ENCODE measurements around the gene N4BP3.
"Not testable (repeated sequence)": the region's sequence is repeated elsewhere in the genome, so short reads cannot be mapped to it uniquely, and the experiment has no call there.

N4BP3 gene

GRCh38 chr5:178117923-178118701 is 4.8 kb downstream of the N4BP3 start:
- Histone ChIP-seq H3K4me3 (ENCODE audit: low read length) (no peak overlapping the region), H3K27me3 (ENCODE audit: control insufficient read depth, insufficient read depth, low read length) (peaks cover 2% of the 10 kb centered on the region), H3K27ac (ENCODE audit: low read depth, low read length) (no peak overlapping the region), H3K36me3 (ENCODE audit: control insufficient read depth, insufficient read depth, low read length) (no peaks in the 10 kb centered on the region), H3K9ac (ENCODE audit: low read length) (no peak overlapping the region), H3K4me1 (ENCODE audit: control insufficient read depth, insufficient read depth, low read length) (peaks cover 14% of the 10 kb centered on the region)

- no peak overlapping the region for H3K4me3 ChIP-seq (ENCODE audit: low read length)
- no peaks in the 10 kb centered on the region for H3K36me3 ChIP-seq (ENCODE audit: control insufficient read depth, insufficient read depth, low read length)
- H3K4me1 ChIP-seq (ENCODE audit: control insufficient read depth, insufficient read depth, low read length) = peaks cover 13% of the 10 kb centered on the region
- no peak overlapping the region for H3K9ac ChIP-seq (ENCODE audit: low read length)
- no peaks in the 10 kb centered on the region for H3K27me3 ChIP-seq (ENCODE audit: control insufficient read depth, insufficient read depth, low read length)
- H3K27ac ChIP-seq (ENCODE audit: low read depth, low read length) = no peak overlapping the region
Observed at GRCh38 chr5:178119915-178120606, 6.7 kb downstream of the N4BP3 start.

GRCh38 chr5:178120607-178121357 is 7.5 kb downstream of the N4BP3 start:
- H3K4me1 ChIP-seq (ENCODE audit: control insufficient read depth, insufficient read depth, low read length) = peaks cover 13% of the 10 kb centered on the region
- peak overlapping the region; percentile 17 for H3K27ac ChIP-seq (ENCODE audit: low read depth, low read length)
- no peaks in the 10 kb centered on the region for H3K27me3 ChIP-seq (ENCODE audit: control insufficient read depth, insufficient read depth, low read length)
- H3K9ac ChIP-seq (ENCODE audit: low read length) = no peak overlapping the region
- H3K36me3 ChIP-seq (ENCODE audit: control insufficient read depth, insufficient read depth, low read length) = no peaks in the 10 kb centered on the region
- H3K4me3 ChIP-seq (ENCODE audit: low read length) = peak overlapping the region; percentile 66

- Histone ChIP-seq H3K27ac (ENCODE audit: low read depth, low read length) (peak overlapping the region; percentile 17), H3K36me3 (ENCODE audit: control insufficient read depth, insufficient read depth, low read length) (no peaks in the 10 kb centered on the region), H3K27me3 (ENCODE audit: control insufficient read depth, insufficient read depth, low read length) (no peaks in the 10 kb centered on the region), H3K4me3 (ENCODE audit: low read length) (peak overlapping the region; percentile 66), H3K9ac (ENCODE audit: low read length) (no peak overlapping the region), H3K4me1 (ENCODE audit: control insufficient read depth, insufficient read depth, low read length) (peaks cover 13% of the 10 kb centered on the region)
Observed at GRCh38 chr5:178121391-178122276, 8.3 kb downstream of the N4BP3 start.

GRCh38 chr5:178122346-178122745 is 9.0 kb downstream of the N4BP3 start:
- Histone ChIP-seq H3K36me3 (ENCODE audit: control insufficient read depth, insufficient read depth, low read length) (no peaks in the 10 kb centered on the region), H3K27me3 (ENCODE audit: control insufficient read depth, insufficient read depth, low read length) (no peaks in the 10 kb centered on the region), H3K4me3 (ENCODE audit: low read length) (no peak overlapping the region), H3K9ac (ENCODE audit: low read length) (no peak overlapping the region), H3K27ac (ENCODE audit: low read depth, low read length) (no peak overlapping the region), H3K4me1 (ENCODE audit: control insufficient read depth, insufficient read depth, low read length) (peaks cover 13% of the 10 kb centered on the region)

GRCh38 chr5:178123094-178123965 is 10.0 kb downstream of the N4BP3 start:
- H3K4me1 ChIP-seq (ENCODE audit: control insufficient read depth, insufficient read depth, low read length) = peaks cover 13% of the 10 kb centered on the region
- H3K27me3 ChIP-seq (ENCODE audit: control insufficient read depth, insufficient read depth, low read length) = no peaks in the 10 kb centered on the region
- H3K36me3 ChIP-seq (ENCODE audit: control insufficient read depth, insufficient read depth, low read length) = no peaks in the 10 kb centered on the region
- H3K9ac ChIP-seq (ENCODE audit: low read length) = no peak overlapping the region
- no peak overlapping the region for H3K4me3 ChIP-seq (ENCODE audit: low read length)
- no peak overlapping the region for H3K27ac ChIP-seq (ENCODE audit: low read depth, low read length)

- Histone ChIP-seq H3K27me3 (ENCODE audit: control insufficient read depth, insufficient read depth, low read length) (no peaks in the 10 kb centered on the region), H3K4me1 (ENCODE audit: control insufficient read depth, insufficient read depth, low read length) (peaks cover 13% of the 10 kb centered on the region), H3K4me3 (ENCODE audit: low read length) (no peak overlapping the region), H3K9ac (ENCODE audit: low read length) (no peak overlapping the region), H3K36me3 (ENCODE audit: control insufficient read depth, insufficient read depth, low read length) (no peaks in the 10 kb centered on the region), H3K27ac (ENCODE audit: low read depth, low read length) (no peak overlapping the region)
Observed at GRCh38 chr5:178123966-178124925, 10.9 kb downstream of the N4BP3 start.

- H3K4me1 ChIP-seq (ENCODE audit: control insufficient read depth, insufficient read depth, low read length) = peaks cover 13% of the 10 kb centered on the region
- no peak overlapping the region for H3K4me3 ChIP-seq (ENCODE audit: low read length)
- H3K9ac ChIP-seq (ENCODE audit: low read length) = no peak overlapping the region
- H3K27ac ChIP-seq (ENCODE audit: low read depth, low read length) = no peak overlapping the region
- H3K27me3 ChIP-seq (ENCODE audit: control insufficient read depth, insufficient read depth, low read length) = no peaks in the 10 kb centered on the region
- H3K36me3 ChIP-seq (ENCODE audit: control insufficient read depth, insufficient read depth, low read length) = no peaks in the 10 kb centered on the region
Observed at GRCh38 chr5:178125253-178125906, 12.0 kb downstream of the N4BP3 start.

- H3K27ac ChIP-seq (ENCODE audit: low read depth, low read length) = no peak overlapping the region
Observed at GRCh38 chr5:178126556-178126955, 13.2 kb downstream of the N4BP3 start.

GRCh38 chr5:178127300-178128009 is 14.1 kb downstream of the N4BP3 start:
- H3K27ac ChIP-seq (ENCODE audit: low read depth, low read length); H3K36me3 ChIP-seq (ENCODE audit: control insufficient read depth, insufficient read depth, low read length); H3K27me3 ChIP-seq (ENCODE audit: control insufficient read depth, insufficient read depth, low read length); H3K9ac ChIP-seq (ENCODE audit: low read length); H3K4me1 ChIP-seq (ENCODE audit: control insufficient read depth, insufficient read depth, low read length); H3K4me3 ChIP-seq (ENCODE audit: low read length): not testable (repeated sequence)

More at GRCh38 chr5:178126556-178126955, 13.2 kb downstream of the N4BP3 start:
- H3K4me1 ChIP-seq (ENCODE audit: control insufficient read depth, insufficient read depth, low read length) = peaks cover 11% of the 10 kb centered on the region
- no peaks in the 10 kb centered on the region for H3K27me3 ChIP-seq (ENCODE audit: control insufficient read depth, insufficient read depth, low read length)
- no peak overlapping the region for H3K4me3 ChIP-seq (ENCODE audit: low read length)
- no peak overlapping the region for H3K9ac ChIP-seq (ENCODE audit: low read length)
- H3K36me3 ChIP-seq (ENCODE audit: control insufficient read depth, insufficient read depth, low read length) = no peaks in the 10 kb centered on the region
